ENCODE measurements around the gene KLKB1.

The KLKB1 gene

DNA sequence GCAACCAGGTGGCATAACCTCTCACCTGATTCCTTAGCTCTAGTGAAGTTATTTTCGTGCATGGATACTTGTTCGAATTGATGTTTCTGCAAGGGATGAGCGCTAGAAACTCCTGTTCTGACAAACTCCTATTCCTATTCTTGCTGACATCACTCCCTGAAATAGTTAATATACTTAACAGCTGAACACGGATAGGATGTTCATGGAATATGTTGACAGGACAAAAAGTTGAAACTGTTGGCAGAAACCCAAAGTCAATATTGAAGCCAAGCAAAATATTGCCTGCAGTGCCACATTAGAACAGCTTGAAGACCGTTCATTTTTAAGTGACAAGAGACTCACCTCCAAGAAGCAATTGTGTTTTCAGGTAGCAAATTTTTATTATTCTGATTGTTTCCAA lies at the start of gene KLKB1:
Gene KLKB1 (plus strand): TSS at position 287 of the 400 bp plus-strand sequence. CDS start 689 bp downstream, outside the sequence.
- peak; percentile 57 for DNase-seq

DNA sequence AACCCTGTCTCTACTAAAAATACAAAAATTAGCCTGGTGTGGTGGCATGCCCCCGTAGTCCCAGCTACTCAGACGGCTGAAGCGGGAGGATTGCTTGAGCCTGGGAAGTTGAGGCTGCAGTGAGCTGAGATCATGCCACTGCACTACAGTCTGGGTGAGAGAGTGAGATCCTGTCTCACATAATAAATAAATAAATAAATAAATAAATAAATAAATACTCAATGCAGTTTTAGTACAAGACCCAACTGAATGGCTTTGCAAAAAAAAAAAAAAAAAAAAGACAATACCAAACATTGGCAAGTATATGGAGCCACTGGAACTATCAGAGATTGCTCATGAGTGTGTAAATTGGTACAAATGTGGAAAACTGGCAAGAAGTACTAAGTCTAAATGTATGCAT lies 39.2 kb upstream of the KLKB1 start:
- no peak for DNase-seq

DNA sequence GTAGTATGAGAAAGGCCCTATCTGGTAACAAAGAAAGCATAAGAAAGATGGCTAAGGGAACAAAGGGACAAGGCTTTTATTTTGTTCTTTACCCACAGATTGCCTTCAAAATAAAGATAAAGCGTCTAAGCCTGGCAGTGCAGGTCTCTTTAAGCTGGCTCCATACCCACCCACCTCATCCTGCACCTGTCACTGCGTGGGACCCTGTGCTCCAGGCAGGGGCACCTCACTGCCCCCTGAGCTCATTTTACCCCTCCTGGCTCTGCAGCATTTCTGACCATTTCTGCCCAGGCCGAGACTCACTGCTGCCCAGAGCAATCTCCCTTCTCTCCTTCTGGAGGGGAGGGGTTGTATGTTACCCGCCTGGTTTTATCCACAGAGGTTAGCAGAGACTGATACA lies 37.7 kb upstream of the KLKB1 start:
- no peak for DNase-seq

DNA sequence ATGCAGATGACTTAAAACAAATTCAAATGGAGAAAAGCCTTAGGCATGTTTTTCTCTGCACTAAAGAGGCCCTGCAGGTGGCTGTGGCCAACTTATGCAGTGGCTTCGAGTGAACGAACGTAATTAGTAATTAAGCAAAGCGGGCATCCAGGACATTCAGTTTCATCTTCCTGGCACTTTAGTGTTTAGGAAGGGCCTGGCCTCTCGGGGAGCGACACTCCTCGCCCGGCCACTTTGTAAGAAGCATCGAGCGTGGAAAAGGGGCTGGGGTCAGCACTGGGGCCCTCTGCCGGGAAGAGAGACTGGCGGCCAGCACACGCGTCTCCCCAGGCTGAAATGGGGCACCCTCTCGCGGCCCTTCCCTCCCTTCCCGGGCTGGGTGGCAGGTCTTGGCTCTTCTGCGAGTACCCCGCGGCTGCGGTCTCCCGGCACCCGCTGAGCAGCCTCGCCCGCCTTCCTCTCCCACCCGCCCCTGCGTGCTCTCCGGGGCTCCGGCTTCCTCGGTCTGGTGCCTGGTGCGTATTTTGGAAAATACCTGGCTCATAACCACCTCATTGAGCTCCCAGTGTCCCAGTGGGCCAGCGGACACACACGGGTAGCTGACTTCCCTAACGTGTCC lies 36.6 kb upstream of the KLKB1 start:
- no peak for DNase-seq

DNA sequence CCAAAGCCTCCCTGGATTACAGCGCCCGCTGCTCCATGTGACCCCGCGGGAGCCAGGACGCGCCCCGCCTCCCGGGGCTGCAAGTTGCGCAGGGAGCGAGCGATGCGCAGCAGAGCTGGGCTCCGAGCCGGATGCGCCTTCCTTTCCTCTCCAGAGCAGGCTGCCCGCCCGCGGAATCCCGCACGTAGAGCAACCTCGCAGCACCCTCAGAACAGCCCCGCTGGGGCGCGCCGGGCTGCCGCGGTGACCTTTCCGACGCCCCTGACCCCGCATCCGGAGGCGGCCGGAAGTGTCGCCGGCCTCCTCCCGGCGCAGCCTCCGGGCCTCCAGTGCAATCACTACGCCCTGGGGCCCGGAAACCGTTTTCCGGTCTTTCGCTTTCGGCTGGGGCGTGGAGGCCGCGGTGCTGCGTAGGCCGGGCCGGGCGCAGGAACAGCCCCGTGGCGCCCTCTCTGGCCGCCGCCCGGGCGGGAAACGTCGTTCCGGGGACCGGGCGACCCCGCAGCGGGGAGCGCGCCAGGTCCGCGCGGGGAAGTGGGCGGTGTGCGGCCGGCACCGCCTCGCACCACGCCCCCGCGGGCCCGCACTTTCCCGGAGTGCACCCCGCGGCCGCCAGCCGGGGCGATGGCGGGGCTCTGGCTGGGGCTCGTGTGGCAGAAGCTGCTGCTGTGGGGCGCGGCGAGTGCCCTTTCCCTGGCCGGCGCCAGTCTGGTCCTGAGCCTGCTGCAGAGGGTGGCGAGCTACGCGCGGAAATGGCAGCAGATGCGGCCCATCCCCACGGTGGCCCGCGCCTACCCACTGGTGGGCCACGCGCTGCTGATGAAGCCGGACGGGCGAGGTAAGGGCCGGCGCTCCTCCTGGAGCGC lies 35.9 kb upstream of the KLKB1 start, which contains the start of gene CYP4V2:
Gene CYP4V2 (plus strand): TSS at position 368 of the 866 bp plus-strand sequence. CDS start 257 bp downstream, at position 625.
- peak; percentile 4 for DNase-seq

DNA sequence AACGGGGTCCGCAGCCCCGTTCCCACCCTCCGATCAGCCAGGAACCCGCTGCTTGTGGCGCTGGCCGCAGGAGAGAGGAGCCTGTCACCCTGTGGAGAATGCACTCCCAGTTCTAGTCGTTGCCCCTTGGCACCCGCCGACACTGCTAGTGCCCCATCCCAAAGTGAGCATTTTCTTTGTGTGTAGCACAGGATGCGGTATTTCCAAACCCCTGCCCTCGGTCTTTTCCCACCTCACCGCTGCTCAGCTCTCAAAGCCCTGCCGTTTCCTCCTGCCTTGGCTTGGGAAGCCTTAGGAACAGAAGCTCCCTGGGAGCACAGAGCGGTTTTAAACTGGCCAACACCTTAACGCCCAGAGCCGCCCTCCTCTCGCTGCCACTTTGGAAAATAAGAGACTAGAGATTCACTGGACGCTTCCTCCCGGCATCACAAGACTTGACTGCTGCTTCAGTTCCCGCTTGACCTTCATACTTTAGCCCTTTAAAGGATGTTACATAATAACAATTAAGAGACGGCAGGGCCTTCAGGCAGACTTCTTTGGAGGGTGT lies 35.2 kb upstream of the KLKB1 start:
- DNase-seq: peak; percentile 9

DNA sequence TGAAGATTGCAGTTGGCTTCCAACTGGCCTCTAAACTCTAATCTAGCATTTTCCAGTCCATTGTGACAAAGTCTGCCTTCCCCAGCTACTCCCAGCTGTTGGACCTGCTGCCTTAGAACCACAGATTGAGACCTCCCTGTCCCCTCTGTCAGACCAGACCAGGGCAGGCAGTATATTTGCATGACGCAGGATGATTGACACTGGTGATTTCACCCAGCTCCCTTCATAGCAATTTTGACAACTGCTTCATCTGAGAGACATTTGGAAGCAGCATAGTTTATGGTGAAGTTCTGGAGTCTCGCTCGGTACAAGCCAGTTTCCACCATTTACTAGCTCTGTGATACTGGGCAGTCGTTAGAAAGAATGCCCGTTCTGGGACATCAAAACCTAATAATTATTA lies 33.5 kb upstream of the KLKB1 start:
- DNase-seq: no peak

DNA sequence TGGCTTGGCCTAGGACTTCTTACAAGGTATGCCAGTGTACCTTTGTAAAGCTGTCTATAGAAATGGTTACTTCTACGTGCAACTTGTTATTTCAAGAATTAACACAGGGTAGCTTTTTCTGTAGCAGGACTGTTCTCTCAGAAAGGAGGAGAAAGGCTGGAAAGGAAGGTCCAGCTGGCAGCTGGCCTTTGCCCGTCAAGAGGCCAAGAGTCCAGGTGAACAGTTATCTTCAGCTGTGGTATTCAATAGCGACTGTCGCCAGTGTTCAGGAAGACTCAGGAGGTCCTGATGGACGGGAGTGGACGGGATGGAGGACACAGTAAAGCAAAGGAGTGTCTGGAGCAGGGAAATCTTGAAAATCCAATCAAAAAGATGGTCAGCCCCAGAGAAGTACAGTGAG lies 31.2 kb upstream of the KLKB1 start:
- no peak for DNase-seq

DNA sequence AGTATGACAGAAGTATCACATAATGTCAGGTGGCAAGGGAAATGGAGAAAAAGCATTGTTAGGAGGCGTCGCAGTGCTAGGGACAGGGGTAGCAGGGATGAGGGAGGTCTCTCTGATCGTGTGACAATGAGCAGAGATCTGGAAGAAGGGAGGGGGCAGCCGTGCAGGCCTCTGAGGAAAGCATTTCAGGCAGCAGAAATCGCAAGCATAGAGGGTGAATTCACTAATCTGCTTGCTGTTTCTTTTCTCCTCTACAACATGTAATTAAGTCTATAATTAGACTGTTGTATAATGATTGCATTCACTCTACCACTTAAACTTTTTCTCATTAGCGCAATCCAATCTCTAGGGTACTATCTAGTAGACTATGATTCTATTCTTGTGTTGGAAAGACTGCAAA lies 26.8 kb upstream of the KLKB1 start:
- DNase-seq: no peak

DNA sequence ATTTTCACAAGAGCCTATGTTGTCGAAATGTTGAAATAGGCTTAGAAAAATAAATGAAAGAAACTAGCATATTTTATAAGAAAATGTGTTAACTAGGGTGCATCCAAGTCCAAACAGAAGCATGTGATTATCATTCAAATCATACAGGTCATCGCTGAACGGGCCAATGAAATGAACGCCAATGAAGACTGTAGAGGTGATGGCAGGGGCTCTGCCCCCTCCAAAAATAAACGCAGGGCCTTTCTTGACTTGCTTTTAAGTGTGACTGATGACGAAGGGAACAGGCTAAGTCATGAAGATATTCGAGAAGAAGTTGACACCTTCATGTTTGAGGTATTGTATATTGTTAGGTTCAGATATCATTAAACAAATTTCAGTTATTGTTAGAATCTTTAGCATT lies 26.3 kb upstream of the KLKB1 start:
- no peak for DNase-seq

DNA sequence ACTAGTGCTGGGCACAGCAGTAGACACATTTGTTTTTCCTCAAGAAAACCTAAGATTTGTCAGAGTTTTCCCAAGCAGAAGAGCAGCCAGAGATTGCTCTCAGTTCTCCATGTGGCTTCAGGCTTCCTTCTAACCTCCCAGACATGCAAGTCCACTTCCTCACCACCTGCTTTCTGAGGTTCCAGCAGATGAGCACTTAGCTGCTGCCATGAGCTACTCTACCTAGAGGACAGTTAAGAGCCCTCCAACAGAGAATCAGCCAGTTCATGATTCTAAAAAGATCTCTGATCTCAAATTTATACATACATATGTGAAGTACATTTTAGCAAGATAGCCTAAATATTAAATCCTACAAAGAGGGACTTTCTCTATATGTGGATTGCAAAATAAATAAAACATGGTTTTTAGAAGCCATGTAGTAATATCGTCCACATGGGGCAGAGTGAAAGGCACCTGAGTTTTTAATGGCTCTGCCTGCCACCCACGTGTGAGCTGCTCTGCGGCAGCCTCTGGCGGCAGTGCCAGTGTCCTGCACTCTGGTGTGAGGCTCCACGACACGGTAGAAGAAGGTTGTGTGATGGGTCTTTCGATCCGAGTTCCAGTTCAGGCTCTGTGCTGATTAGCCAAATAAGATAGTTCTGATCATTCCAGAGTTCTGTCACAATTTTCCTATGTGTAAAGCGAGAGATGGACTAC lies 25.6 kb upstream of the KLKB1 start:
- peak; percentile 5 for DNase-seq

DNA sequence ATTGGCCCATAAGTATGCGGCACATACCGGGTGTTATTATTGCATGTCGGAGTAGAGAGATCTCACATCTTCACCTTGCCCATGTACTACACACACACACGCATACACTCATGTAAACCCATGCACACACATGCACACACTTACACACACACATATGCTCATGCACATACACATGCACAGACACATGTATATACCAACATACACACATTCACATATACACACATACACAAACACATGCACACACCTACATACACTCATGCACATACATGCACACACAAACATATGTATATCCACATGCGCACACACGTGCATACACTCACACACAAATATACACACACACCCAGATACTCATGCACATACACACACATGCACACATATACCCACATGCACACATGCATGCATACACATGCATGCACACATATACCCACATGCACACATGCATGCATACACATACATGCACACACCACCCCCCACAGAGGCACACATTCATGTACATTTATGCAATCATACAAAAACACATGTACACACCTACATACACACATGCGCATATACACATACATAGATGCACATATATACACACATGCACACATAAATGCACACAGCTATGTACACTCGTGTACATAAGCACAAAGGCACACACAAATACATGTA lies 24.7 kb upstream of the KLKB1 start:
- no peak for DNase-seq

DNA sequence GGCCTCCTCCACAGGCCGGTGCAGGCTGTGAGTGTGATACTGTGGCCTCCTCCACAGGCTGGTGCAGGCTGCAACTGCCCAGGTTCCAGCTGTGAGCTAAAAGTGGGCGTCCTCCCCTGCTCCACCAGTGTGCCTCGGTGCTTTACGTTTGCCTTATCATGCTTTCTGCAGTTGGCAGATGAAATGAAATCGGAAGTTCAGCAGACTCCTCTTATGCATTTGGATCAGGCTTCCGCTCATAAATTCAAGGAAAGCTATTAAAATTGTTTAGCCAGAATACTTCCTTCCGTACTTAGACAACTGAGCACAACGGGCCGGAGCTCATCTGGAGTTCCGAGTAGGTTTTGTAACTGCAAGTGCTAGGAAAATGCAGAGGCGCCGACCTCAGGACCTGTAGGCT lies 23.9 kb upstream of the KLKB1 start:
- DNase-seq: peak; percentile 13

DNA sequence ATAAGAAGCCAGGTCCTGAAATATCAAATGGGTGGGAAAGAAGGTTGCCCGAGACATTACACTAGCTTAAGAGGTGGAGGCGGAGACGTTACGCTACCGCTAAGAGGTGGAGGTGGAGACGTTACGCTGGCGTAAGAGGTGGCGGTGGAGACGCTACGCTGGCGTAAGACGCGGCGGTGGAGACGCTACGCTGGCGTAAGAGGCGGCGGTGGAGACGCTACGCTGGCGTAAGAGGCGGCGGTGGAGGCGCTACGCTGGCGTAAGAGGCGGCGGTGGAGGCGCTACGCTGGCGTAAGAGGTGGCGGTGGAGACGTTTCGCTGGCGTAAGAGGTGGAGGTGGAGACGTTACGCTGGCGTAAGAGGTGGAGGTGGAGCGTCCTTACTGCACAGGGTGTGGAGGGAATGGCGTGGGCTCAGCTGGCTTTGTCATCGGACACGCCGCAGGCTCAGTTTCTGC lies 23.2 kb upstream of the KLKB1 start:
- peak; percentile 27 for DNase-seq

DNA sequence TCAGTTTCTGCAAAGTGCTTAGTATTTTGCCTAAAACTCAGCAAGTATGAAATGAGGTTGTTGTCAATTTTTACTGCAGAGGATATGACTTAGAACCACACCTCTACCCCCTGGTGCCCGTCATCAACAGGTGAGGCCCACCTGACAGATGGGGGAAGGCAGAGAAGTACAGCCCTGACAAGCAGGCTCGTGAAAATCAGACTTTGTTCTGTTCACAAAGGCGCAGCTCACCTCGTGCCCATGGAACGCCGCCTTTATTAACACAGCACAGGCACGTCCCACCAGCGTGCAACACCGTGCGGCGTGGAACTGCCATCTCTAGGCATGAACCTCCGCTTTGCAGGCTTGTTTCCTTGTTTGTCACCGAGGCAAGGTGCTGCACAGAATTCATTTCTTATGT lies 22.6 kb upstream of the KLKB1 start:
- DNase-seq: no peak

DNA sequence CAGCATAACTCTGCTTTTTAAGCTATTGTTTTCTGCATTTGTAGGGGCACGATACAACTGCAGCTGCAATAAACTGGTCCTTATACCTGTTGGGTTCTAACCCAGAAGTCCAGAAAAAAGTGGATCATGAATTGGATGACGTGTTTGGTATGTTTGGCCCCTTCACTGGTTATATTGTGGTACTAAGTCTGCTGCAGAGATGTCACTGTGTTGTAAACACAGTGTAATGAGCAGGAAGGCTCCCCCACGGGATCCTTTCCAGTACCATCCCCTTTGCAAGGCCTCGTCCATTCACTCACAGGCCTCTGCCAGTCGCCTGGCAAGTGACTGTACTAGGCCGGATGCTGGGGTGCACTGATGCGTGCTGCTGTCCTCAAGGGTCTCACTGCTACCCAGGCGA lies 22.2 kb upstream of the KLKB1 start:
- no peak for DNase-seq

DNA sequence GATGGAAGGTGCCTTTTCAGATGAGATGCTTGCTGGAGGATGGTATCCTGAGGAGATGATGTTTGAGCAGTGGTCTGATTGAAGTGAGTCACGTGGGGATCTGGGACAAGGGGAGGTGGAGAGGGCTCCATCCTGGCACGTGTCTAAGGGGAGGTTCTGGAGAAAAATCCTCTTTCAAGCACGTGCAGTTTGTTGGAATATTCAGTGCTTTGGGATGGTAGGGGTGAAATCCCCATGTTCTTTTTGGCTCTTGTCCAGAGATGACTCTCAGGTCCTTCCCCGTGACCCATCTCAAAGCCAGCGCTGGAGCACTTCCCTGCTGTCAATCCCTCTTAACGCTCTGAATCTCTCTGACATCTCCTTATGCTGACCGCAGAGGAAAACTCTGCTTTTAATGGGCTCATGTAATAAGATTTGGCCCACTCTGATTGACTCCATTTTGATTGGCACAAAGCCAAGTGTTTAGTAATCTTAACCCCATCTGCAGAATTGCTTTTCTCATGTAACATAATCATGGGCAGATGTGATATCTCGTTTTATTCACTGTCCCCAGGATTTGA lies 10.8 kb upstream of the KLKB1 start:
- DNase-seq: no peak

DNA sequence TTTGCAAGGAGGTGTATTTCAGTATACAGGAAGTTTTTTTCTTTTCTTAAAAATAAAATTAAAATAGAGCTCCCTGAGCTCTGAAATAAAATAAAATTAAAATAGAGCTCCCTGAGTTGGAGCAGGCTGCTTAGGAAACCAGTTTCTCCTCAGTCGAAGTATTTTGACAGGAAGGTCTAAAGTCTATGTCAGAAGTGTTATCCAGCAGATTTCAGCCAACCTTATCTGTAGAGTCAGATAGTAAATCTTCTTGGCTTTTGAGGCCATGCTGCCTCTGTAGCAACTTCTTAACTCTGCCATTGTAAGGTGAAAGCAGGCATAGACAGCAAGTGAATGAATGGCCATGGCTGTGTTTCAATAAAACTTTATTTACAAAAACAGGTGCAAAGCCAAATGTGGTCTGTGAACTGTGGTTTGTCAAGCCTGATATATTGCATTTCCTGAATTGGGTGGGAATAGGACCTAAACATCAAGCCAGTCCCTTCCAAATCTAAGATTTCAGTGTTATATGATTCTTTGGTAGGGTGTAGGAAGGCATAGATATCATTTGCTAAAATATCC lies 9.5 kb upstream of the KLKB1 start:
- DNase-seq: no peak

DNA sequence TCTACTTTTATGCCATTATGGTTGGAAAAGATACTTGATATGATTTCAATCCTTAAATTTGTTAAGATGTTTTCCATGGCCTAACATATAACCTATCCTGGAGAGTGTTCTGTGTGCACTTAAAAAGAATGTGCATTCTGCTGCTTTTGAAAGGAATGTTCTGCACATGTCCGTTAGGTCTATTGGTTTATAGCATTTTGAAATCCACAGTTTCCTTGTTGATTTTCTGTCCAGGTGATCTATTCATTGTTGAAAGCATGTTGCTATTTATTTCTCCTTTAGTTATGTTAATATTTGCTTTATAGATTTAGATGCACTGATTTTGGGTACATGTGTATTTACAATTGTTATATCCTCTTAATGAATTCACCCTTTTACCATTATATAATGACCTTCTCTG lies 5.7 kb upstream of the KLKB1 start:
- no peak for DNase-seq

DNA sequence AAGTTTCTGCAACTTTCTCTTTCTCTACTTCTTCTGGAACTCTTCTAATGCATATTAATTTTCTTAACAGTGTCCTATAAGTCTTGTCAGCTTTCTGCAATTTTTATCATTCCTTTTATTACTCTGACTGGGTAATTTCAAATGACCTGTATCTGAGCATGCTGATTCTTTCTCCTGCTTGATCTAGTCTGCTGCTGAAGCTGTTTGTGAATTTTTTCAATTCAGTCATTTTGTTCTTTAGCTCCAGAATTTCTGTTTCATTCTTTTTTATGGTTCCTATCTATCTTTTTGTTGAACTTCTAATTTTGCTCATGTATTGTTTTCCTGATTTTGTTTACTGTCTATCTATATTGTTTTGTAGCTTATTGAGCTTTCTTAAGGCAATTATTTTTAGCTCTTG lies 1.5 kb upstream of the KLKB1 start:
- DNase-seq: no peak

DNA sequence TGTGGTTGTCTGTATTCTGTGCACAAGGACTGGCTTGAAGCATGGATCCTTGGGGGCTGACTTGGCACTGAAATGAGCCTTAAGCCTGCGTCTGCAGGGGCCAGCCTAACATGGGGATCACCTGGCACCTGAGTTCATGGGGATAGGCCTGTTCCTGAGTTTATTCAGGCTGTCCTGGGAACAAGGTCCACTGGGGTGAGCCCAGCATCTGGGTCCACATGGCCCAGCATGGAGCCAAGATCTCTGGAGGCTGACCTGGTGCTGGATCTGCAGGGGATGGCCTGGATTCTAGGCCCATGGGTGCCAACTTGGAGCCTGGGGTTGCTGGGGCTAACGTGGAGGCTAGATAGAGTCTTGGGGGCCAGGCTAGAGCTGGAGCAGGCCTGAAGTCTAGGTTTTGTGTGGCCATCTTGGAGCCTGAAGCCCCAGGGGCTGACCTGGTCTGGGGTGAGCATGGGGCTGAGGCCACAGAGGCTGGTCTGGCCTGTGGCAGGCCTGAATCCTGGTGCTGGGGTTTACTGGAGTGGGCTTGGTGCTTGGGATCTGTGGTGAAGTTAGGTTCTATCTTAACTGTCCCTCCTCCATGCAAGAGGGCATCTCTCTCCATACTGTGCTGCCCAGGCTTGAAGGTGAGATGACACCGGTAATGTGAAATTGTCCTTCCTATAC lies 652 bp upstream of the KLKB1 start:
- no peak for DNase-seq

All from SHP77 treated with DMSO at 0.1 percent for 48 hours (cell line).